Gastrocnemius medialis (tissue), 4 donors: Measurements from ENCODE around the gene MCF2L2. TPM values are rescaled to one million over a fixed set of nuclear protein-coding genes. Genes with fewer than 3 reads are reported as not detected.
"Not testable (repeated sequence)": the region's sequence is repeated elsewhere in the genome, so short reads cannot be mapped to it uniquely, and the experiment has no call there.

Experiments used
- ATAC-seq, 2 donors: fragments of 150-250 bp; one replicate each; pipeline ENCODE4 v1.9.1; 2016
- DNase-seq, 2 donors: peaks; one replicate each; pipeline ENCODE4 v3.0.0-alpha.2; 2019
- H3K27ac ChIP-seq, 4 donors: fragments of 200-600 bp; sonication (generic); 1 replicate in 1 of 4; 2 replicates in 3 of 4; pipeline ENCODE4 v1.5.1; 2016 to 2018; ENCODE audit warnings: mild to moderate bottlenecking in 2 of 4, moderate library complexity in 1 of 4
- H3K27me3 ChIP-seq, 3 donors: fragments of 200-600 bp; sonication (generic) in 2 of 3; 1 replicate in 1 of 3; 2 replicates in 2 of 3; pipeline versions ENCODE4 v1.5.1 to v1.6.0; 2016 to 2019; ENCODE audit warnings: mild to moderate bottlenecking in 1 of 3, moderate library complexity in 1 of 3
- H3K36me3 ChIP-seq, 2 donors: fragments of 200-600 bp; sonication (generic) in 1 of 2; one replicate each; pipeline ENCODE4 v1.5.1; 2017 to 2018
- H3K4me1 ChIP-seq, 2 donors: fragments of 200-600 bp; sonication (generic) in 1 of 2; one replicate each; pipeline ENCODE4 v1.5.1; 2016 to 2017; ENCODE audit warnings: mild to moderate bottlenecking in 2 of 2
- H3K4me3 ChIP-seq, 4 donors: fragments of 200-600 bp; sonication (generic) in 3 of 4; 1 replicate in 1 of 4; 2 replicates in 3 of 4; pipeline ENCODE4 v1.5.1; 2016 to 2019; ENCODE audit warnings: mild to moderate bottlenecking in 2 of 4
- H3K9me3 ChIP-seq, 3 donors: fragments of 200-600 bp; sonication (generic) in 2 of 3; 1 replicate in 1 of 3; 2 replicates in 2 of 3; pipeline ENCODE4 v1.5.1; 2016 to 2019
- CTCF ChIP-seq, 5 experiments: fragments of 450-650 bp in 3 of 5; fragments of 200-600 bp in 2 of 5; sonication (generic) in 2 of 5; IDR thresholded peaks in 4 of 5; conservative IDR thresholded peaks in 1 of 5; 1 replicate in 4 of 5; 2 replicates in 1 of 5; pipeline ENCODE4 v1.5.1; 2016 to 2019; ENCODE audit warnings: antibody characterized with exemption in 5 of 5, mild to moderate bottlenecking in 3 of 5, moderate library complexity in 3 of 5
- POLR2A ChIP-seq, 2 donors: fragments of 450-650 bp; IDR thresholded peaks; one replicate each; pipeline ENCODE4 v1.6.1; 2017; ENCODE audit warnings: antibody characterized with exemption in 2 of 2, mild to moderate bottlenecking in 2 of 2, moderate library complexity in 2 of 2
- in situ Hi-C, 4 donors: fragments of 200-750 bp; cut with MboI; loops; one replicate each; pipeline versions ENCODE4 v1.15.0 to v1.8.0; 2017; ENCODE audit warnings: low sequenced_read_pairs in 4 of 4
- intact Hi-C: fragments of 100-400 bp; cut with DNase I; formaldehyde crosslinking; loops from one replicate; pipeline ENCODE4 v1.15.1; 2023; ENCODE audit warnings: low total_unique reads
- total RNA-seq, 4 donors: library from RNA; depleted of rRNA; stranded (reverse); fragments of >200 nt; gene quantifications; one replicate each; pipeline versions ENCODE4 v1.1.0 to v1.2.3, GENCODE V29; 2016

MCF2L2 gene
- total RNA-seq, 4 donors from 2014 or later, result 0.27 to 0.61 (median 0.46) TPM

GRCh38 chr3:183472155-183472554 lies 43.7 kb upstream of the MCF2L2 start:
- H3K9me3 ChIP-seq, result no peaks in the 10 kb centered on the region
- ATAC-seq, result no peak
- intact Hi-C loops, result no loop called here
- no peak overlapping the region for H3K27ac ChIP-seq
- no peaks in the 10 kb centered on the region for H3K27me3 ChIP-seq
- no peaks in the 10 kb centered on the region for H3K36me3 ChIP-seq
- in situ Hi-C loops, result no loop called here
- no peak overlapping the region for H3K4me3 ChIP-seq
- peaks cover 0 to 9% of the 10 kb centered on the region in 2 donors for H3K4me1 ChIP-seq
- no peak for DNase-seq
- TF ChIP-seq POLR2A (IDR thresholded peaks at IDR 0.05) (no peak), CTCF (IDR thresholded peaks at IDR 0.05 in 4 of 5, conservative IDR thresholded peaks at IDR 0.05 in 1 of 5) (no peak)

- Histone ChIP-seq H3K4me1 (peaks cover 0 to 9% of the 10 kb centered on the region in 2 donors), H3K27me3 (no peaks in the 10 kb centered on the region), H3K36me3 (no peaks in the 10 kb centered on the region), H3K9me3 (no peaks in the 10 kb centered on the region), H3K27ac (no peak overlapping the region), H3K4me3 (no peak overlapping the region)
- TF ChIP-seq CTCF (IDR thresholded peaks at IDR 0.05 in 4 of 5, conservative IDR thresholded peaks at IDR 0.05 in 1 of 5), result no peak
- no peak for TF ChIP-seq POLR2A (IDR thresholded peaks at IDR 0.05)
- intact Hi-C loops, result no loop called here
- DNase-seq (no peak), ATAC-seq (no peak)
- in situ Hi-C loops, result loop anchor here (5.0 to 10.0 kb wide), 2 partner anchors 296 to 299 kb away; no protein-coding TSS in a partner anchor
Observed at GRCh38 chr3:183468424-183468823, 40.0 kb upstream of the MCF2L2 start.

- Histone ChIP-seq H3K4me1 (peaks cover 0 to 9% of the 10 kb centered on the region in 2 donors), H3K4me3 (no peak overlapping the region), H3K9me3 (no peaks in the 10 kb centered on the region), H3K27me3 (no peaks in the 10 kb centered on the region), H3K36me3 (no peaks in the 10 kb centered on the region), H3K27ac (no peak overlapping the region)
- DNase-seq (no peak), ATAC-seq (no peak)
- intact Hi-C loops (no loop called here), in situ Hi-C loops (loop anchor here (5.0 to 10.0 kb wide), 2 partner anchors 298 to 301 kb away; no protein-coding TSS in a partner anchor)
- TF ChIP-seq POLR2A (IDR thresholded peaks at IDR 0.05) (no peak), CTCF (IDR thresholded peaks at IDR 0.05 in 4 of 5, conservative IDR thresholded peaks at IDR 0.05 in 1 of 5) (no peak)
Observed at GRCh38 chr3:183466575-183466974, 38.2 kb upstream of the MCF2L2 start.

- H3K36me3 ChIP-seq, intact Hi-C loops, DNase-seq, H3K27ac ChIP-seq, H3K4me1 ChIP-seq, ATAC-seq, H3K27me3 ChIP-seq, H3K9me3 ChIP-seq, H3K4me3 ChIP-seq: not testable (repeated sequence)
- in situ Hi-C loops, result loop anchor here (5.0 to 10.0 kb wide), 2 partner anchors 299 to 302 kb away; no protein-coding TSS in a partner anchor
Observed at GRCh38 chr3:183465710-183466109, 37.3 kb upstream of the MCF2L2 start.

GRCh38 chr3:183464480-183464879 lies 36.1 kb upstream of the MCF2L2 start:
- Histone ChIP-seq H3K4me3 (no peak overlapping the region), H3K9me3 (no peaks in the 10 kb centered on the region), H3K4me1 (peaks cover 0 to 7% of the 10 kb centered on the region in 2 donors), H3K27me3 (no peaks in the 10 kb centered on the region), H3K36me3 (no peaks in the 10 kb centered on the region), H3K27ac (no peak overlapping the region)
- TF ChIP-seq POLR2A (IDR thresholded peaks at IDR 0.05), result no peak
- TF ChIP-seq CTCF (IDR thresholded peaks at IDR 0.05 in 4 of 5, conservative IDR thresholded peaks at IDR 0.05 in 1 of 5), result no peak
- no peak for ATAC-seq
- in situ Hi-C loops, result loop anchor here in 1 of 4 donors (10.0 kb wide), 1 partner anchor 300 kb away; no protein-coding TSS in a partner anchor
- intact Hi-C loops, result no loop called here
- no peak for DNase-seq
